GM10248 (cell line): Measurements from ENCODE around the gene GSAP.
A peak's percentile ranks its signal among the peaks of the same experiment; 100 is the strongest.

Source experiments
- CTCF ChIA-PET: fragments of 300-600 bp; sonication (Branson Sonifier 250); formaldehyde crosslinking; extraction: SDS; loops from one replicate; lab custom pipeline; 2021; ENCODE audit warnings: antibody characterized with exemption; lab: Yijun Ruan, JAX
- POLR2A ChIA-PET: fragments of 350-650 bp; sonication (Branson Sonifier 250); formaldehyde crosslinking; extraction: SDS; loops from one replicate; lab custom pipeline; 2020; ENCODE audit warnings: antibody characterized with exemption; lab: Yijun Ruan, JAX
- DNase-seq: peaks from one replicate; pipeline ENCODE4 v3.0.0; 2012; ENCODE audit errors: extremely low spot score
- CTCF ChIP-seq: IDR thresholded peaks from 2 replicates; pipeline ENCODE4 v1.5.1; 2012; ENCODE audit warnings: mild to moderate bottlenecking, low read depth; ENCODE audit errors: extremely low read depth, missing control alignments, control extremely low read depth

GSAP gene

GRCh38 chr7:77396894-77397547 lies 19.1 kb downstream of the GSAP start:
- CTCF ChIA-PET = interaction anchor here (1.0 to 3.1 kb wide), 4 partner anchors 10 to 131 kb away, joined by 3 to 11 read pairs (median 4); no protein-coding TSS in a partner anchor
- DNase-seq = no peak
- POLR2A ChIA-PET = no interaction called here
- no peak for TF ChIP-seq CTCF

- TF ChIP-seq CTCF = no peak
- ChIA-PET POLR2A (no interaction called here), CTCF (interaction anchor here (3.1 kb wide), 1 partner anchor 9 kb away, joined by 11 read pairs; no protein-coding TSS in a partner anchor)
- DNase-seq = no peak
These were observed 20.5 kb downstream of the GSAP start for GRCh38 chr7:77395626-77396025.

GRCh38 chr7:77393954-77394353 lies 22.2 kb downstream of the GSAP start:
- TF ChIP-seq CTCF = no peak
- no peak for DNase-seq
- ChIA-PET CTCF (no interaction called here), POLR2A (no interaction called here)

- DNase-seq = peak; percentile 70
- TF ChIP-seq CTCF = no peak
- ChIA-PET POLR2A (no interaction called here), CTCF (no interaction called here)
These were observed 22.9 kb downstream of the GSAP start for GRCh38 chr7:77393261-77393660.

GRCh38 chr7:77391230-77391629 lies 24.9 kb downstream of the GSAP start:
- CTCF ChIA-PET = interaction anchor here (1.2 kb wide), 2 partner anchors 9 to 15 kb away, joined by 3 to 4 read pairs; no protein-coding TSS in a partner anchor

GRCh38 chr7:77388055-77388641 lies 28.0 kb downstream of the GSAP start:
- CTCF ChIA-PET = interaction anchor here (2.7 to 3.0 kb wide), 2 partner anchors 9 to 21 kb away, joined by 9 to 11 read pairs; no protein-coding TSS in a partner anchor
- TF ChIP-seq CTCF = no peak
- no peak for DNase-seq
- POLR2A ChIA-PET = no interaction called here

More at GRCh38 chr7:77391230-77391629, 24.9 kb downstream of the GSAP start:
- POLR2A ChIA-PET = no interaction called here
- TF ChIP-seq CTCF = no peak
- peak; percentile 45 for DNase-seq
